Body of pancreas (tissue), 4 donors: ENCODE data around the gene KCTD21.

Experiments used
- CTCF ChIP-seq, 7 experiments: fragments of 450-650 bp in 4 of 7; fragments of 200-600 bp in 3 of 7; sonication (generic) in 3 of 7; IDR thresholded peaks; one replicate each; pipeline ENCODE4 v1.5.1; 2016 to 2019; ENCODE audit warnings: antibody characterized with exemption in 7 of 7
- POLR2A ChIP-seq, 3 donors: fragments of 450-650 bp; IDR thresholded peaks; one replicate each; pipeline ENCODE4 v1.6.1; 2016; ENCODE audit warnings: antibody characterized with exemption in 3 of 3, mild to moderate bottlenecking in 2 of 3

- TF ChIP-seq CTCF (IDR thresholded peaks at IDR 0.05) (no peak), POLR2A (IDR thresholded peaks at IDR 0.05) (no peak)
Observed at GRCh38 chr11:78212586-78213371, 24.4 kb upstream of the KCTD21 start.
